H1 (cell line): Measurements from ENCODE around the gene CLDN2. TPM values are rescaled to one million over a fixed set of nuclear protein-coding genes. Genes with fewer than 3 reads are reported as not detected.

Experiments used
- CTCF ChIA-PET: fragments of 300-600 bp; sonication (Branson Sonifier 250); formaldehyde crosslinking; loops from one replicate; lab custom pipeline; 2021; ENCODE audit not compliant: partially characterized antibody; lab: Charles Lee
- POLR2A ChIA-PET: fragments of 300-600 bp; sonication (Branson Sonifier 250); formaldehyde crosslinking; loops from one replicate; lab custom pipeline; 2021; ENCODE audit warnings: inconsistent platforms; ENCODE audit not compliant: partially characterized antibody; lab: Charles Lee
- DNase-seq, 2 experiments: peaks; one replicate each; pipeline versions ENCODE4 v3.0.0 to v3.0.0-alpha.2; 2010 to 2022; ENCODE audit warnings: low spot score in 2 of 2, low read depth in 1 of 2, mixed read lengths in 1 of 2
- FAIRE-seq: peaks from 2 replicates; lab custom pipeline; 2011; peaks lifted over from hg19 to GRCh38; lab: Jason Lieb, UNC
- H2AFZ ChIP-seq: 2 replicates; pipeline ENCODE4 v1.8.1; 2012; ENCODE audit warnings: low read length, inconsistent platforms
- H2AK5ac ChIP-seq: 2 replicates; pipeline ENCODE4 v1.6.1; 2013; ENCODE audit warnings: low read depth, low read length
- H2BK120ac ChIP-seq: replicated peaks from 2 replicates; pipeline ENCODE3; 2013; ENCODE audit warnings: low read depth, low read length, inconsistent platforms
- H2BK12ac ChIP-seq: 2 replicates; pipeline ENCODE4 v1.6.1; 2013; ENCODE audit warnings: low read depth, low read length
- H2BK15ac ChIP-seq: 2 replicates; pipeline ENCODE4 v1.6.1; 2013; ENCODE audit warnings: low read length
- H2BK20ac ChIP-seq: 2 replicates; pipeline ENCODE4 v1.6.1; 2013; ENCODE audit warnings: low read length
- H2BK5ac ChIP-seq: 2 replicates; pipeline ENCODE4 v1.6.1; 2013; ENCODE audit warnings: low read depth, low read length
- H3K14ac ChIP-seq: 2 replicates; pipeline ENCODE4 v1.6.1; 2013; ENCODE audit warnings: inconsistent platforms; ENCODE audit not compliant: insufficient read length
- H3K18ac ChIP-seq: 2 replicates; pipeline ENCODE4 v1.6.1; 2013; ENCODE audit warnings: low read length; ENCODE audit errors: extremely low read depth
- H3K23ac ChIP-seq: 2 replicates; pipeline ENCODE4 v1.6.1; 2013; ENCODE audit warnings: inconsistent platforms; ENCODE audit not compliant: insufficient read length
- H3K23me2 ChIP-seq: 2 replicates; pipeline ENCODE4 v1.6.1; 2013; ENCODE audit warnings: low read depth, low read length
- H3K27ac ChIP-seq: 2 replicates; pipeline ENCODE4 v1.6.1; 2011; ENCODE audit warnings: low read depth, low read length, inconsistent platforms
- H3K27me3 ChIP-seq, 4 experiments: replicated peaks in 1 of 4; 1 replicate in 1 of 4; 2 replicates in 3 of 4; pipeline versions ENCODE4 v1.6.1 to v1.8.1; 2011 to 2013; ENCODE audit warnings: low read length in 3 of 4, mild to moderate bottlenecking in 3 of 4, inconsistent platforms in 2 of 4, mixed read lengths in 2 of 4, moderate library complexity in 1 of 4; ENCODE audit not compliant: control insufficient read depth in 3 of 4, insufficient read depth in 3 of 4; ENCODE audit errors: extremely low read depth in 1 of 4
- H3K36me3 ChIP-seq, 4 experiments: 2 replicates each; pipeline versions ENCODE4 v1.6.1 to v1.8.1; 2011 to 2013; ENCODE audit warnings: mild to moderate bottlenecking in 4 of 4, low read length in 3 of 4, moderate library complexity in 2 of 4, control low read depth in 1 of 4, inconsistent platforms in 1 of 4; ENCODE audit not compliant: insufficient read depth in 4 of 4, control insufficient read depth in 2 of 4
- H3K4ac ChIP-seq: replicated peaks from 2 replicates; pipeline ENCODE3; 2013; ENCODE audit warnings: low read length, low read depth, mixed read lengths, inconsistent platforms; ENCODE audit not compliant: insufficient read length
- H3K4me1 ChIP-seq, 4 experiments: replicated peaks in 1 of 4; 1 replicate in 1 of 4; 2 replicates in 3 of 4; pipeline versions ENCODE4 v1.6.1 to v1.8.1; 2011 to 2013; ENCODE audit warnings: low read length in 3 of 4, inconsistent platforms in 2 of 4, mixed read lengths in 1 of 4; ENCODE audit not compliant: insufficient read depth in 4 of 4, control insufficient read depth in 3 of 4
- H3K4me2 ChIP-seq, 2 experiments: 2 replicates each; pipeline versions ENCODE4 v1.6.1 to v1.8.1; 2011 to 2013; ENCODE audit warnings: low read depth in 2 of 2, low read length in 2 of 2, control low read depth in 1 of 2, inconsistent platforms in 1 of 2, mild to moderate bottlenecking in 1 of 2; ENCODE audit not compliant: insufficient read depth in 1 of 2
- H3K4me3 ChIP-seq, 4 experiments: fragments of 200-600, 300-600 bp in 1 of 4; sonication (generic), shearing (Covaris generic), sonication (Bioruptor Twin) in 1 of 4; 2 replicates each; pipeline versions ENCODE4 v1.5.1 to v1.8.1; 2011 to 2016; ENCODE audit warnings: low read length in 4 of 4, low read depth in 3 of 4, control low read depth in 2 of 4, inconsistent platforms in 2 of 4, mild to moderate bottlenecking in 2 of 4, mixed read lengths in 1 of 4, moderate library complexity in 1 of 4; ENCODE audit not compliant: insufficient read depth in 2 of 4; ENCODE audit errors: extremely low read depth in 1 of 4
- H3K56ac ChIP-seq: replicated peaks from 2 replicates; pipeline ENCODE3; 2013; ENCODE audit warnings: low read depth, mild to moderate bottlenecking, mixed read lengths, low read length, inconsistent platforms; ENCODE audit not compliant: insufficient read length
- H3K79me1 ChIP-seq: 2 replicates; pipeline ENCODE4 v1.6.1; 2013; ENCODE audit warnings: low read depth, low read length, control low read depth
- H3K79me2 ChIP-seq, 2 experiments: 2 replicates each; pipeline versions ENCODE4 v1.6.1 to v1.8.1; 2012 to 2013; ENCODE audit warnings: low read length in 2 of 2, mild to moderate bottlenecking in 2 of 2, inconsistent platforms in 1 of 2; ENCODE audit not compliant: insufficient read depth in 2 of 2, control insufficient read depth in 1 of 2
- H3K9ac ChIP-seq, 4 experiments: replicated peaks in 1 of 4; 1 replicate in 1 of 4; 2 replicates in 3 of 4; pipeline versions ENCODE4 v1.6.1 to v1.8.1; 2011 to 2013; ENCODE audit warnings: low read depth in 3 of 4, low read length in 3 of 4, control low read depth in 2 of 4, mild to moderate bottlenecking in 2 of 4, moderate library complexity in 2 of 4, inconsistent platforms in 1 of 4; ENCODE audit errors: extremely low read depth in 1 of 4
- H3K9me3 ChIP-seq, 2 experiments: 2 replicates each; pipeline versions ENCODE4 v1.6.1 to v1.8.1; 2012 to 2013; ENCODE audit warnings: mild to moderate bottlenecking in 2 of 2, moderate library complexity in 2 of 2, control low read depth in 1 of 2, inconsistent platforms in 1 of 2, low read depth in 1 of 2, low read length in 1 of 2, mixed read lengths in 1 of 2; ENCODE audit not compliant: insufficient read depth in 2 of 2
- H4K20me1 ChIP-seq, 2 experiments: replicated peaks in 1 of 2; 2 replicates each; pipeline versions ENCODE3 to v1.8.1; 2011 to 2013; ENCODE audit warnings: inconsistent platforms in 2 of 2, low read length in 2 of 2, mild to moderate bottlenecking in 1 of 2; ENCODE audit not compliant: insufficient read depth in 2 of 2, control insufficient read depth in 1 of 2
- H4K5ac ChIP-seq: 2 replicates; pipeline ENCODE4 v1.6.1; 2013; ENCODE audit warnings: low read length, low read depth, mixed read lengths, inconsistent platforms; ENCODE audit not compliant: insufficient read length
- H4K8ac ChIP-seq: 2 replicates; pipeline ENCODE4 v1.8.0; 2013; ENCODE audit warnings: mild to moderate bottlenecking, moderate library complexity, low read length, inconsistent platforms; ENCODE audit not compliant: insufficient read depth; ENCODE audit errors: extremely low read depth
- H4K91ac ChIP-seq: replicated peaks from 2 replicates; pipeline ENCODE3; 2013; ENCODE audit warnings: low read length, mixed read lengths, inconsistent platforms; ENCODE audit not compliant: insufficient read length
- ASH2L ChIP-seq: fragments of 200-600, 300-600 bp; sonication (generic); IDR thresholded peaks from one replicate; pipeline ENCODE4 v1.7.1; 2017; ENCODE audit warnings: low read length
- EGR1 ChIP-seq: IDR thresholded peaks from 2 replicates; pipeline ENCODE4 v1.6.1; 2011; ENCODE audit warnings: low read depth, low read length, borderline replicate concordance
- KDM5A ChIP-seq: fragments of 200-600 bp; IDR thresholded peaks from 2 replicates; pipeline ENCODE4 v1.7.1; 2012; ENCODE audit warnings: mild to moderate bottlenecking, low read length, inconsistent platforms, mixed read lengths
- POLR2AphosphoS5 ChIP-seq: IDR thresholded peaks from 2 replicates; pipeline ENCODE4 v1.6.1; 2011; ENCODE audit warnings: low read depth, low read length
- POU5F1 ChIP-seq: IDR thresholded peaks from 2 replicates; pipeline ENCODE4 v1.6.1; 2011; ENCODE audit warnings: low read depth, mild to moderate bottlenecking, low read length, moderate library complexity
- SAP30 ChIP-seq: fragments of 300-600 bp; sonication (generic); IDR thresholded peaks from 2 replicates; pipeline ENCODE4 v1.7.1; 2012; ENCODE audit warnings: low read length, moderate library complexity, mild to moderate bottlenecking, inconsistent platforms; ENCODE audit not compliant: insufficient read depth, insufficient replicate concordance
- SP4 ChIP-seq: IDR thresholded peaks from 2 replicates; pipeline ENCODE4 v1.6.1; 2012; ENCODE audit warnings: low read length, inconsistent platforms
- SRF ChIP-seq: IDR thresholded peaks from 2 replicates; pipeline ENCODE4 v1.6.1; 2011; ENCODE audit warnings: mild to moderate bottlenecking, low read depth, low read length, moderate library complexity
- TAF7 ChIP-seq: optimal IDR thresholded peaks from 2 replicates; pipeline ENCODE3; 2011; ENCODE audit warnings: low read depth, mild to moderate bottlenecking, inconsistent platforms, low read length, moderate library complexity, borderline replicate concordance
- TEAD4 ChIP-seq: IDR thresholded peaks from 2 replicates; pipeline ENCODE4 v1.6.1; 2012; ENCODE audit warnings: low read depth, low read length, inconsistent platforms, mixed read lengths
- WGBS, 2 experiments: shearing (Covaris generic) in 1 of 2; methylation state at CpG; one replicate each; pipeline versions ENCODE4 v1.1.6 to v1.1.7; 2013 to 2015; ENCODE audit warnings: low lambda C conversion rate in 2 of 2, mixed read lengths in 2 of 2, inconsistent platforms in 1 of 2, low coverage in 1 of 2, missing lambda C conversion rate in 1 of 2; ENCODE audit not compliant: insufficient replicate concordance in 2 of 2, insufficient coverage in 1 of 2, insufficient read length in 1 of 2; ENCODE audit errors: extremely low coverage in 1 of 2, missing lambda C conversion rate in 1 of 2; 5-methylcytosine and 5-hydroxymethylcytosine counted together
- polyA plus RNA-seq, 7 experiments: library from polyadenylated mRNA; depleted of rRNA in 3 of 7; stranded (reverse) in 5 of 7; unstranded in 2 of 7; fragments of >200 nt in 5 of 7; fragments of 200-250 nt in 2 of 7; gene quantifications; 1 replicate in 5 of 7; 2 replicates in 1 of 7; 4 replicates in 1 of 7; pipeline versions ENCODE4 v1.2.1 to v1.2.3, GENCODE V29; 2011 to 2013; ENCODE audit warnings: missing spikeins in 2 of 7, mixed read lengths in 2 of 7
- total RNA-seq: library from RNA; stranded (reverse); fragmentation: NEBNext Ultra II Directional; extraction: Animal tissue kit (Norgen Biotek cat#: 25700); gene quantifications from 2 replicates; pipeline ENCODE4 v1.2.1, GENCODE V29; 2021
- TF ChIP-seq, protein P1 (sequence below): IDR thresholded peaks from 2 replicates; pipeline ENCODE4 v1.6.1; 2012; ENCODE audit warnings: low read length, inconsistent platforms
- TF ChIP-seq, protein P2 (sequence below): IDR thresholded peaks from 2 replicates; pipeline ENCODE4 v1.6.1; 2011; ENCODE audit warnings: low read depth, mild to moderate bottlenecking, low read length; ENCODE audit not compliant: insufficient read depth

The CLDN2 gene
- total and polyA plus RNA-seq, 2 of the 8 experiments (the other 6 are each of a cell fraction or from before 2014, with no cell fraction given) = 0.02 TPM; not detected in 1

DNA sequence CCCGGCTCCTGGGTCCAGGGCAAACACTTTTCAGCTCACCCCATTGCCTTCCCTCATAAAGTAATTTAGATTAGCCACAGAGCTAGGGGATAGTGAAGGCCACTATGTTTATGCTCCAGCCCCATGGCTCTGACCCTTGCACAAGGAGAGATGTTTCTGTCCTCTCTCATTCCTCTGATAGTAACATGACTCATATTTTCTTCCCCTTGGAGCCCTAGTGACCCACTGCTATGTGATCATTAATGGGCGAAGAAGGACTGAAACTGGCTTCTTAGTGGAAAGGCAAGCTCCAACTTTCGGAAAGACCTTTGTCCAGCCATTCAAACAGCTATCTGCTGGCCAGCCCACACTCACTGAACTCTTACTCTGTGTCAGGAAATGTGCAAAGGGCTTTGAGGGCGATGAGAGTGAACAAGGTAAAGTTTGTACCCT is 12.3 kb downstream of the CLDN2 start:
- H3K79me1 ChIP-seq = no peaks in the 10 kb centered on the region
- no peak overlapping the region for H3K14ac ChIP-seq
- no peak for TF ChIP-seq SRF
- TF ChIP-seq TAF7 = no peak
- TF ChIP-seq SAP30 = no peak
- TF ChIP-seq, protein P1, sequence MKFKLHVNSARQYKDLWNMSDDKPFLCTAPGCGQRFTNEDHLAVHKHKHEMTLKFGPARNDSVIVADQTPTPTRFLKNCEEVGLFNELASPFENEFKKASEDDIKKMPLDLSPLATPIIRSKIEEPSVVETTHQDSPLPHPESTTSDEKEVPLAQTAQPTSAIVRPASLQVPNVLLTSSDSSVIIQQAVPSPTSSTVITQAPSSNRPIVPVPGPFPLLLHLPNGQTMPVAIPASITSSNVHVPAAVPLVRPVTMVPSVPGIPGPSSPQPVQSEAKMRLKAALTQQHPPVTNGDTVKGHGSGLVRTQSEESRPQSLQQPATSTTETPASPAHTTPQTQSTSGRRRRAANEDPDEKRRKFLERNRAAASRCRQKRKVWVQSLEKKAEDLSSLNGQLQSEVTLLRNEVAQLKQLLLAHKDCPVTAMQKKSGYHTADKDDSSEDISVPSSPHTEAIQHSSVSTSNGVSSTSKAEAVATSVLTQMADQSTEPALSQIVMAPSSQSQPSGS = no peak
- no peak for TF ChIP-seq KDM5A
- TF ChIP-seq POLR2AphosphoS5 = no peak
- no peak for TF ChIP-seq POU5F1
- TF ChIP-seq, protein P2, sequence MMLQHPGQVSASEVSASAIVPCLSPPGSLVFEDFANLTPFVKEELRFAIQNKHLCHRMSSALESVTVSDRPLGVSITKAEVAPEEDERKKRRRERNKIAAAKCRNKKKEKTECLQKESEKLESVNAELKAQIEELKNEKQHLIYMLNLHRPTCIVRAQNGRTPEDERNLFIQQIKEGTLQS = no peak
- TF ChIP-seq EGR1 = no peak
- TF ChIP-seq ASH2L = no peak
- TF ChIP-seq TEAD4 = no peak
- TF ChIP-seq SP4 = no peak
- TF ChIP-seq, all 59 proteins: peak for 0
- Histone ChIP-seq H3K9ac (no peak overlapping the region), H4K5ac (no peak overlapping the region), H3K4me3 (no peak overlapping the region), H3K23ac (no peak overlapping the region), H2BK20ac (no peak overlapping the region), H3K4me2 (no peak overlapping the region), H3K27ac (no peak overlapping the region), H3K79me2 (no peaks in the 10 kb centered on the region), H2AFZ (no peak overlapping the region), H2BK15ac (no peak overlapping the region), H2BK12ac (no peak overlapping the region), H4K20me1 (no peaks in the 10 kb centered on the region), H3K9me3 (no peaks in the 10 kb centered on the region), H4K8ac (no peak overlapping the region), H3K56ac (no peak overlapping the region), H2BK120ac (no peak overlapping the region), H3K18ac (no peak overlapping the region), H3K4ac (no peak overlapping the region), H2AK5ac (no peak overlapping the region), H4K91ac (no peak overlapping the region), H3K27me3 (no peaks in the 10 kb centered on the region), H3K4me1 (no peaks in the 10 kb centered on the region), H3K36me3 (no peaks in the 10 kb centered on the region), H2BK5ac (no peak overlapping the region), H3K23me2 (no peaks in the 10 kb centered on the region)
- 91% methylated on average over 3 of the region's 4 CpGs; no CpG with 5 or more reads in 1 of the 2 experiments for WGBS, 2 experiments
- no peak for FAIRE-seq
- CTCF ChIA-PET = interaction anchor here (0.8 to 3.0 kb wide), 5 partner anchors 17 to 84 kb away, joined by 3 to 10 read pairs (median 3); no protein-coding TSS in a partner anchor
- POLR2A ChIA-PET = no interaction called here
- DNase-seq = no peak
